Measurements from ENCODE around the gene TBC1D12. TPM values are rescaled to one million over a fixed set of nuclear protein-coding genes. Genes with fewer than 3 reads are reported as not detected.

TBC1D12 gene
- total RNA-seq, 4 donors from 2014 or later: 7.4 to 11.4 (median 7.8) TPM

- no peaks in the 10 kb centered on the region for H3K9me3 ChIP-seq
- no peak overlapping the region for H3K4me3 ChIP-seq
- ATAC-seq (no peak), DNase-seq (no peak)
- TF ChIP-seq CTCF (IDR thresholded peaks at IDR 0.05 in 4 of 5, conservative IDR thresholded peaks at IDR 0.05 in 1 of 5): no peak
- no peak for TF ChIP-seq POLR2A (IDR thresholded peaks at IDR 0.05)
- H3K4me1 ChIP-seq: peaks cover 16 to 17% of the 10 kb centered on the region in 2 donors
- in situ Hi-C loops (cut with MboI; ENCODE audit: low sequenced_read_pairs in 4 of 4) (loop anchor here in 1 of 4 donors (10.0 kb wide), 1 partner anchor 80 kb away; no protein-coding TSS in a partner anchor), intact Hi-C loops (cut with DNase I; ENCODE audit: low total_unique reads) (loop anchor here (5.0 kb wide), 1 partner anchor 662 kb away; the partner anchor contains the start of gene FRA10AC1)
- no peaks in the 10 kb centered on the region for H3K36me3 ChIP-seq
- H3K27ac ChIP-seq: no peak overlapping the region
- no peaks in the 10 kb centered on the region for H3K27me3 ChIP-seq
These were observed 37.9 kb upstream of the TBC1D12 start for GRCh38 chr10:94364482-94364881.

GRCh38 chr10:94366382-94366781, 36.0 kb upstream of the TBC1D12 start:
- Histone ChIP-seq H3K4me1 (peaks cover 9% of the 10 kb centered on the region in 2 donors), H3K27ac (no peak overlapping the region), H3K36me3 (no peaks in the 10 kb centered on the region), H3K9me3 (no peaks in the 10 kb centered on the region), H3K27me3 (no peaks in the 10 kb centered on the region), H3K4me3 (no peak overlapping the region)
- ATAC-seq (no peak), DNase-seq (no peak)
- in situ Hi-C loops (cut with MboI; ENCODE audit: low sequenced_read_pairs in 4 of 4): loop anchor here in 1 of 4 donors (10.0 kb wide), 1 partner anchor 78 kb away; no protein-coding TSS in a partner anchor
- no peak for TF ChIP-seq CTCF (IDR thresholded peaks at IDR 0.05 in 4 of 5, conservative IDR thresholded peaks at IDR 0.05 in 1 of 5)
- no peak for TF ChIP-seq POLR2A (IDR thresholded peaks at IDR 0.05)
- intact Hi-C loops (cut with DNase I; ENCODE audit: low total_unique reads): no loop called here

- Histone ChIP-seq H3K9me3 (no peaks in the 10 kb centered on the region), H3K36me3 (no peaks in the 10 kb centered on the region), H3K27me3 (no peaks in the 10 kb centered on the region), H3K4me3 (no peak overlapping the region), H3K4me1 (no peaks in the 10 kb centered on the region), H3K27ac (no peak overlapping the region)
- ATAC-seq (no peak), DNase-seq (no peak)
- in situ Hi-C loops (cut with MboI; ENCODE audit: low sequenced_read_pairs in 4 of 4): loop anchor here in 1 of 4 donors (5.0 kb wide), 1 partner anchor 67 kb away; no protein-coding TSS in a partner anchor
- TF ChIP-seq CTCF (IDR thresholded peaks at IDR 0.05 in 4 of 5, conservative IDR thresholded peaks at IDR 0.05 in 1 of 5): no peak
- TF ChIP-seq POLR2A (IDR thresholded peaks at IDR 0.05): no peak
- intact Hi-C loops (cut with DNase I; ENCODE audit: low total_unique reads): no loop called here
These were observed 31.8 kb upstream of the TBC1D12 start for GRCh38 chr10:94370501-94370900.

GRCh38 chr10:94375374-94375773, 27.0 kb upstream of the TBC1D12 start:
- H3K4me1 ChIP-seq: no peaks in the 10 kb centered on the region
- TF ChIP-seq CTCF (IDR thresholded peaks at IDR 0.05 in 4 of 5, conservative IDR thresholded peaks at IDR 0.05 in 1 of 5): no peak
- no peak for TF ChIP-seq POLR2A (IDR thresholded peaks at IDR 0.05)
- ATAC-seq (no peak), DNase-seq (no peak)
- no peak overlapping the region for H3K4me3 ChIP-seq
- intact Hi-C loops (cut with DNase I; ENCODE audit: low total_unique reads): no loop called here
- no peaks in the 10 kb centered on the region for H3K27me3 ChIP-seq
- no peaks in the 10 kb centered on the region for H3K36me3 ChIP-seq
- no peaks in the 10 kb centered on the region for H3K9me3 ChIP-seq
- in situ Hi-C loops (cut with MboI; ENCODE audit: low sequenced_read_pairs in 4 of 4): no loop called here
- H3K27ac ChIP-seq: no peak overlapping the region

- Histone ChIP-seq H3K27me3 (no peaks in the 10 kb centered on the region), H3K4me1 (no peaks in the 10 kb centered on the region), H3K9me3 (no peaks in the 10 kb centered on the region), H3K27ac (no peak overlapping the region), H3K36me3 (no peaks in the 10 kb centered on the region), H3K4me3 (no peak overlapping the region)
- intact Hi-C loops (cut with DNase I; ENCODE audit: low total_unique reads): no loop called here
- ATAC-seq (no peak), DNase-seq (no peak)
- in situ Hi-C loops (cut with MboI; ENCODE audit: low sequenced_read_pairs in 4 of 4): no loop called here
- TF ChIP-seq POLR2A (IDR thresholded peaks at IDR 0.05): no peak
- TF ChIP-seq CTCF (IDR thresholded peaks at IDR 0.05 in 4 of 5, conservative IDR thresholded peaks at IDR 0.05 in 1 of 5): no peak
These were observed 25.5 kb upstream of the TBC1D12 start for GRCh38 chr10:94376865-94377264.

All from gastrocnemius medialis (tissue), 4 donors.